Measurements from ENCODE around the gene FGF12. TPM values are rescaled to one million over a fixed set of nuclear protein-coding genes. Genes with fewer than 3 reads are reported as not detected.

Gene FGF12
- total RNA-seq, 1 experiment from 2014 or later = 0.09 TPM

GRCh38 chr3:192417559-192418055, 309.7 kb downstream of the FGF12 start:
- Mint-ChIP-seq H3K27ac (ENCODE audit: low read depth, unreplicated experiment) (no peak overlapping the region), H3K27me3 (ENCODE audit: insufficient read depth, unreplicated experiment) (no peaks in the 10 kb centered on the region), H3K4me1 (ENCODE audit: insufficient read depth, unreplicated experiment) (peaks cover 5% of the 10 kb centered on the region), H3K36me3 (ENCODE audit: insufficient read depth, unreplicated experiment) (no peaks in the 10 kb centered on the region), H3K4me3 (ENCODE audit: unreplicated experiment) (no peak overlapping the region), H3K9me3 (ENCODE audit: unreplicated experiment) (no peaks in the 10 kb centered on the region)
- CTCF ChIA-PET = no interaction called here
- BruUV-seq (replicated peaks) = no TSS peak
- POLR2A ChIA-PET = no interaction called here
- TF ChIP-seq CTCF (IDR thresholded peaks at IDR 0.05; ENCODE audit: unreplicated experiment) = no peak
- no peak for DNase-seq (ENCODE audit: unreplicated experiment)
- intact Hi-C loops (cut with micrococcal nuclease) = no loop called here

- intact Hi-C loops (cut with micrococcal nuclease) = no loop called here
- Mint-ChIP-seq H3K27ac (ENCODE audit: low read depth, unreplicated experiment) (no peak overlapping the region), H3K9me3 (ENCODE audit: unreplicated experiment) (no peaks in the 10 kb centered on the region), H3K4me3 (ENCODE audit: unreplicated experiment) (no peak overlapping the region), H3K4me1 (ENCODE audit: insufficient read depth, unreplicated experiment) (peaks cover 5% of the 10 kb centered on the region), H3K36me3 (ENCODE audit: insufficient read depth, unreplicated experiment) (no peaks in the 10 kb centered on the region), H3K27me3 (ENCODE audit: insufficient read depth, unreplicated experiment) (no peaks in the 10 kb centered on the region)
- POLR2A ChIA-PET = interaction anchor here (1.0 kb wide), 1 partner anchor 261 kb away, joined by 4 read pairs; no protein-coding TSS in a partner anchor
- CTCF ChIA-PET = no interaction called here
- no TSS peak for BruUV-seq (replicated peaks)
- DNase-seq (ENCODE audit: unreplicated experiment) = no peak
- no peak for TF ChIP-seq CTCF (IDR thresholded peaks at IDR 0.05; ENCODE audit: unreplicated experiment)
Measured at GRCh38 chr3:192417017-192417416, 310.3 kb downstream of the FGF12 start.

- ChIA-PET CTCF (interaction anchor here (0.7 to 2.4 kb wide), 2 partner anchors 10 to 13 kb away, joined by 3 to 16 read pairs; no protein-coding TSS in a partner anchor), POLR2A (interaction anchor here (0.6 kb wide), 1 partner anchor 138 kb away, joined by 3 read pairs; no protein-coding TSS in a partner anchor)
- no peak for TF ChIP-seq CTCF (IDR thresholded peaks at IDR 0.05; ENCODE audit: unreplicated experiment)
Measured at GRCh38 chr3:192413461-192413860, 313.9 kb downstream of the FGF12 start.

GRCh38 chr3:192410684-192410960, 316.7 kb downstream of the FGF12 start:
- no peak for DNase-seq (ENCODE audit: unreplicated experiment)
- no peak overlapping the region for H3K4me3 Mint-ChIP-seq (ENCODE audit: unreplicated experiment)
- H3K36me3 Mint-ChIP-seq (ENCODE audit: insufficient read depth, unreplicated experiment) = no peaks in the 10 kb centered on the region
- intact Hi-C loops (cut with micrococcal nuclease) = no loop called here
- no peak for TF ChIP-seq CTCF (IDR thresholded peaks at IDR 0.05; ENCODE audit: unreplicated experiment)
- H3K27ac Mint-ChIP-seq (ENCODE audit: low read depth, unreplicated experiment) = no peak overlapping the region
- ChIA-PET CTCF (interaction anchor here (0.6 to 1.1 kb wide), 4 partner anchors 33 to 783 kb away, joined by 3 to 4 read pairs (median 4); no protein-coding TSS in a partner anchor), POLR2A (no interaction called here)
- peaks cover 11% of the 10 kb centered on the region for H3K4me1 Mint-ChIP-seq (ENCODE audit: insufficient read depth, unreplicated experiment)
- no TSS peak for BruUV-seq (replicated peaks)
- H3K9me3 Mint-ChIP-seq (ENCODE audit: unreplicated experiment) = no peaks in the 10 kb centered on the region
- H3K27me3 Mint-ChIP-seq (ENCODE audit: insufficient read depth, unreplicated experiment) = peaks cover 36% of the 10 kb centered on the region

More at GRCh38 chr3:192413461-192413860, 313.9 kb downstream of the FGF12 start:
- Mint-ChIP-seq H3K4me1 (ENCODE audit: insufficient read depth, unreplicated experiment) (peaks cover 9% of the 10 kb centered on the region), H3K27me3 (ENCODE audit: insufficient read depth, unreplicated experiment) (peaks cover 8% of the 10 kb centered on the region), H3K9me3 (ENCODE audit: unreplicated experiment) (no peaks in the 10 kb centered on the region), H3K36me3 (ENCODE audit: insufficient read depth, unreplicated experiment) (no peaks in the 10 kb centered on the region), H3K27ac (ENCODE audit: low read depth, unreplicated experiment) (no peak overlapping the region), H3K4me3 (ENCODE audit: unreplicated experiment) (no peak overlapping the region)
- intact Hi-C loops (cut with micrococcal nuclease) = no loop called here
- BruUV-seq (replicated peaks) = no TSS peak
- no peak for DNase-seq (ENCODE audit: unreplicated experiment)

Measured in MCF 10A (cell line).